Measurements from ENCODE around the gene NDUFB4.
"Not testable (repeated sequence)": the region's sequence is repeated elsewhere in the genome, so short reads cannot be mapped to it uniquely, and the experiment has no call there.

The NDUFB4 gene

GRCh38 chr3:120637851-120638559, 41.9 kb downstream of the NDUFB4 start:
- DNase-seq, result no peak

- not testable (repeated sequence) for DNase-seq
Measured at GRCh38 chr3:120638820-120639219, 42.7 kb downstream of the NDUFB4 start.

GRCh38 chr3:120640231-120640630, 44.1 kb downstream of the NDUFB4 start:
- DNase-seq, result no peak

DNA sequence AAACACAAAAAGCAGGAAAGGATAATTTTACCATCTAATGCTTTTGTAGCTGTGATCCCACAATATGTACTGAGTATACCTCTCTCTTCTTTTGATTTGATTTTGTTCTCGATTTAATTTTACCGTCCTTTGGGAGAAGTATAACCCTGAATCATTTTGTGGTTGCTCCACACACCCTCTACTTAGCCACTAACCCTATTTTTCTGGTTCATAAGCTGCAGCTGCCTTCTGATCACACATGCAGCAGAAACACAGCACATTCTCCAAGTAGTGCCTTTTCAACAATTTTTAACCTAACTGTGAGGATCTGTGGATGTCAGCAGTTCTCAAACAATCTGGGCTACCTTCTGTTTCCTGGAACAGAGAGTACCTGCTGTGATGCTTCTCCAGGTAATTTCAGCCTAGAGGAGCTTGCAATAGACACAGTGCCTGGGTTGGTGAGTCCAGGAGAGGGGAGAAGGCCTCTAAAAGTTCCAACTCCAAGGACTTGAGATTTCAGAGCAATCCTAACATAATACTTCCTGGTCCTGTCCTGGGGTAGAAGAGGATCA, 45.6 kb downstream of the NDUFB4 start:
- no peak for DNase-seq

- DNase-seq, result no peak
Measured at GRCh38 chr3:120642368-120642948, 46.3 kb downstream of the NDUFB4 start.

GRCh38 chr3:120645083-120645845, 49.1 kb downstream of the NDUFB4 start:
- DNase-seq, result no peak

- no peak for DNase-seq
Measured at GRCh38 chr3:120646771-120647432, 50.8 kb downstream of the NDUFB4 start.

- no peak for DNase-seq
Measured at GRCh38 chr3:120648290-120648689, 52.2 kb downstream of the NDUFB4 start.

DNA sequence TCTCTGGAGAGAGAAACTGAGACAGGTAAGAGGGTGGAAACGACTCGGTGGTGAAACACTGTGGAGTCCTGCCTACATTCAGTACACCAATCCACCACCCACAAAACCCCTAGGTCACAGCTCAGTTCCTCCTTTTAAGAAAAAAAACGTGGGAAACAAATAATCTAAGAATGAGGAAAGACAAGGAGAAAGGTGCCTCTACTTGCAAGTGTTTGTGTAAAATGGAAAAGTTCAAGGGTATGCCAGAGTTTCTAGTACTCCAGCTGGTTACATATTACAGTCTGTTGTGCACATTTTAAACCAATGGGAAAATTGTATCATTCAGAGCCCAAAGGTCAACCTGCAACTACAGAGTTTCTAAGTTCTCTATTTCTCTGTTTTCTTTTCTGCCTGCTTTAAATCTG, 53.7 kb downstream of the NDUFB4 start:
- no peak for DNase-seq

- DNase-seq, result no peak
Measured at GRCh38 chr3:120650311-120650710, 54.2 kb downstream of the NDUFB4 start.
